Measurements from ENCODE around the gene KAT6B.

Gene KAT6B

GRCh38 chr10:75015442-75015841 lies 189.0 kb downstream of the KAT6B start:
- no peak for DNase-seq (ENCODE audit: low spot score)
- H3K9me3 ChIP-seq (replicated peaks in 1 of 2; ENCODE audit: control insufficient read depth in 2 of 2, insufficient read depth in 1 of 2, low read depth in 1 of 2, low read length in 2 of 2): no peaks in the 10 kb centered on the region
- no peaks in the 10 kb centered on the region for H3K79me1 ChIP-seq (ENCODE audit: low read depth, low read length)
- no peak overlapping the region for H3K14ac ChIP-seq (ENCODE audit: low read length)
- H2BK15ac ChIP-seq (ENCODE audit: low read length): no peak overlapping the region
- no peak overlapping the region for H2BK5ac ChIP-seq (ENCODE audit: low read length)
- H2BK12ac ChIP-seq (ENCODE audit: low read length): no peak overlapping the region
- WGBS, 2 donors (ENCODE audit: extremely low coverage in 2 of 2, insufficient read length in 2 of 2, insufficient replicate concordance in 1 of 2): no CpG with 5 or more reads among the region's 5 CpGs
- H3K27me3 ChIP-seq (ENCODE audit: control insufficient read depth in 3 of 3, insufficient read depth in 3 of 3, low read depth in 1 of 3, low read length in 3 of 3): no peaks in the 10 kb centered on the region
- no peak overlapping the region for H3K18ac ChIP-seq (ENCODE audit: low read length)
- no peak overlapping the region for H3K4me3 ChIP-seq (ENCODE audit: low read length in 2 of 2)
- no peak overlapping the region for H3K9ac ChIP-seq (ENCODE audit: low read depth, low read length, poor library complexity)
- H3K4me2 ChIP-seq (ENCODE audit: insufficient read depth, low read length, poor library complexity, severe bottlenecking): no peak overlapping the region
- H4K91ac ChIP-seq (ENCODE audit: low read depth, low read length, poor library complexity): no peak overlapping the region
- peaks cover 2 to 3% of the 10 kb centered on the region in 2 donors for H3K36me3 ChIP-seq (replicated peaks in 1 of 2; ENCODE audit: control insufficient read depth in 2 of 2, insufficient read depth in 2 of 2, low read length in 2 of 2)
- H4K8ac ChIP-seq (ENCODE audit: low read depth, low read length): no peak overlapping the region
- no peak overlapping the region for H3K4ac ChIP-seq (ENCODE audit: low read length)
- H3K4me1 ChIP-seq (ENCODE audit: control insufficient read depth in 2 of 2, insufficient read depth in 1 of 2, low read depth in 1 of 2, low read length in 2 of 2): peaks cover 3 to 16% of the 10 kb centered on the region in 2 donors
- H2BK120ac ChIP-seq (ENCODE audit: low read depth, low read length): no peak overlapping the region
- H2AFZ ChIP-seq (ENCODE audit: low read length): no peak overlapping the region
- H3K23ac ChIP-seq (ENCODE audit: low read depth, low read length, poor library complexity): no peak overlapping the region
- H3K27ac ChIP-seq (replicated peaks; ENCODE audit: low read length): no peak overlapping the region
- no peak overlapping the region for H2AK5ac ChIP-seq (ENCODE audit: low read depth, low read length)

GRCh38 chr10:75016325-75016724 lies 189.9 kb downstream of the KAT6B start:
- H3K9ac ChIP-seq (ENCODE audit: low read depth, low read length, poor library complexity): no peak overlapping the region
- H3K36me3 ChIP-seq (replicated peaks in 1 of 2; ENCODE audit: control insufficient read depth in 2 of 2, insufficient read depth in 2 of 2, low read length in 2 of 2): peaks cover 2 to 11% of the 10 kb centered on the region in 2 donors
- no peak overlapping the region for H4K8ac ChIP-seq (ENCODE audit: low read depth, low read length)
- H3K18ac ChIP-seq (ENCODE audit: low read length): no peak overlapping the region
- no peak overlapping the region for H2BK12ac ChIP-seq (ENCODE audit: low read length)
- no peak overlapping the region for H3K14ac ChIP-seq (ENCODE audit: low read length)
- no CpG with 5 or more reads among the region's 3 CpGs for WGBS, 2 donors (ENCODE audit: extremely low coverage in 2 of 2, insufficient read length in 2 of 2, insufficient replicate concordance in 1 of 2)
- DNase-seq (ENCODE audit: low spot score): no peak
- no peaks in the 10 kb centered on the region for H3K27me3 ChIP-seq (ENCODE audit: control insufficient read depth in 3 of 3, insufficient read depth in 3 of 3, low read depth in 1 of 3, low read length in 3 of 3)
- H3K23ac ChIP-seq (ENCODE audit: low read depth, low read length, poor library complexity): no peak overlapping the region
- H3K4me3 ChIP-seq (ENCODE audit: low read length in 2 of 2): no peak overlapping the region
- H2BK15ac ChIP-seq (ENCODE audit: low read length): no peak overlapping the region
- H2AK5ac ChIP-seq (ENCODE audit: low read depth, low read length): no peak overlapping the region
- H3K9me3 ChIP-seq (replicated peaks in 1 of 2; ENCODE audit: control insufficient read depth in 2 of 2, insufficient read depth in 1 of 2, low read depth in 1 of 2, low read length in 2 of 2): no peaks in the 10 kb centered on the region
- H2BK5ac ChIP-seq (ENCODE audit: low read length): no peak overlapping the region
- no peak overlapping the region for H3K27ac ChIP-seq (replicated peaks; ENCODE audit: low read length)
- no peaks in the 10 kb centered on the region for H3K79me1 ChIP-seq (ENCODE audit: low read depth, low read length)
- no peak overlapping the region for H3K4ac ChIP-seq (ENCODE audit: low read length)
- no peak overlapping the region for H3K4me2 ChIP-seq (ENCODE audit: insufficient read depth, low read length, poor library complexity, severe bottlenecking)
- H4K91ac ChIP-seq (ENCODE audit: low read depth, low read length, poor library complexity): no peak overlapping the region
- H2AFZ ChIP-seq (ENCODE audit: low read length): no peak overlapping the region
- no peak overlapping the region for H2BK120ac ChIP-seq (ENCODE audit: low read depth, low read length)
- H3K4me1 ChIP-seq (ENCODE audit: control insufficient read depth in 2 of 2, insufficient read depth in 1 of 2, low read depth in 1 of 2, low read length in 2 of 2): peaks cover 3 to 18% of the 10 kb centered on the region in 2 donors

- H3K79me1 ChIP-seq (ENCODE audit: low read depth, low read length): no peaks in the 10 kb centered on the region
- H3K4ac ChIP-seq (ENCODE audit: low read length): no peak overlapping the region
- H3K4me2 ChIP-seq (ENCODE audit: insufficient read depth, low read length, poor library complexity, severe bottlenecking): no peak overlapping the region
- H2AK5ac ChIP-seq (ENCODE audit: low read depth, low read length): peak overlapping the region; percentile 82
- H4K91ac ChIP-seq (ENCODE audit: low read depth, low read length, poor library complexity): no peak overlapping the region
- no peaks in the 10 kb centered on the region for H3K9me3 ChIP-seq (replicated peaks in 1 of 2; ENCODE audit: control insufficient read depth in 2 of 2, insufficient read depth in 1 of 2, low read depth in 1 of 2, low read length in 2 of 2)
- H2BK12ac ChIP-seq (ENCODE audit: low read length): no peak overlapping the region
- H3K9ac ChIP-seq (ENCODE audit: low read depth, low read length, poor library complexity): no peak overlapping the region
- H3K36me3 ChIP-seq (replicated peaks in 1 of 2; ENCODE audit: control insufficient read depth in 2 of 2, insufficient read depth in 2 of 2, low read length in 2 of 2): peaks cover 0 to 30% of the 10 kb centered on the region in 2 donors
- H3K14ac ChIP-seq (ENCODE audit: low read length): peak overlapping the region; percentile 66
- H3K4me3 ChIP-seq (ENCODE audit: low read length in 2 of 2): no peak overlapping the region
- H3K23ac ChIP-seq (ENCODE audit: low read depth, low read length, poor library complexity): no peak overlapping the region
- H2BK120ac ChIP-seq (ENCODE audit: low read depth, low read length): no peak overlapping the region
- peak overlapping the region; percentile 9 for H3K27ac ChIP-seq (replicated peaks; ENCODE audit: low read length)
- no peak overlapping the region for H4K8ac ChIP-seq (ENCODE audit: low read depth, low read length)
- no peaks in the 10 kb centered on the region for H3K27me3 ChIP-seq (ENCODE audit: control insufficient read depth in 3 of 3, insufficient read depth in 3 of 3, low read depth in 1 of 3, low read length in 3 of 3)
- H2BK15ac ChIP-seq (ENCODE audit: low read length): peak overlapping the region; percentile 76
- no peak overlapping the region for H2BK5ac ChIP-seq (ENCODE audit: low read length)
- H3K4me1 ChIP-seq (ENCODE audit: control insufficient read depth in 2 of 2, insufficient read depth in 1 of 2, low read depth in 1 of 2, low read length in 2 of 2): peaks cover 3 to 18% of the 10 kb centered on the region in 2 donors
- DNase-seq (ENCODE audit: low spot score): no peak
- no CpG with 5 or more reads among the region's 6 CpGs for WGBS, 2 donors (ENCODE audit: extremely low coverage in 2 of 2, insufficient read length in 2 of 2, insufficient replicate concordance in 1 of 2)
- H3K18ac ChIP-seq (ENCODE audit: low read length): peak overlapping the region; percentile 15
- no peak overlapping the region for H2AFZ ChIP-seq (ENCODE audit: low read length)
These were observed 191.9 kb downstream of the KAT6B start for GRCh38 chr10:75018251-75018650.

DNA sequence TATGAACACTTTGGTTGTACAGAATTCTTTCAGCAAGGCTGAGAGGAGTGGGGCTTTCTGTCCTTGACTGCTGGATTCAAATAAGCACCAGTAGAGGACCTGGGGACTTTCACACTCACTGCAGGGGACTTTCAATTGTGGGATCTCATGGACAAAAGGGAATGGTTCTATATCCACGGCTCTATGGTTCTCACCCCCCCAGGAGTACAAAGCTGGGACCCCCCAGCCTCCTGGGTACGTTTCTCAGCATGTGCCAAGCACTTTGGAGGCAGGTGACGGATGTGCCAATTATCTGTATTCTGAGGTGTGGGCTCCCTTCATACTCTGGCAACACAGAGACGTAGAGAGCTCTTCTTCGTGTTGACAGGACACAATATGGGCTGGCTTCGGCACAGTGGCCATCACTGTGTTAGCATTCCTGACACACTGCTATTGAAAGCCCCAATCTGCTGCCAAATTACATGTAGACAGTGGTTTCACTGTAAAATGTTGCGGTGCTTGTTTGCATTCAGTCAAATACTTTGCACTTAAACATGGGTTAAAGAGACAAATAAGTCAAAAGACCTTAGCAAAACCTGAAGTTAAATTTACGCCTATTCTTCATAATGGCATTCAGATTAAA lies 192.4 kb downstream of the KAT6B start:
- Histone ChIP-seq H3K9me3 (replicated peaks in 1 of 2; ENCODE audit: control insufficient read depth in 2 of 2, insufficient read depth in 1 of 2, low read depth in 1 of 2, low read length in 2 of 2) (no peaks in the 10 kb centered on the region), H4K8ac (ENCODE audit: low read depth, low read length) (no peak overlapping the region), H3K36me3 (replicated peaks in 1 of 2; ENCODE audit: control insufficient read depth in 2 of 2, insufficient read depth in 2 of 2, low read length in 2 of 2) (peaks cover 0 to 34% of the 10 kb centered on the region in 2 donors), H3K4me1 (ENCODE audit: control insufficient read depth in 2 of 2, insufficient read depth in 1 of 2, low read depth in 1 of 2, low read length in 2 of 2) (peaks cover 3 to 18% of the 10 kb centered on the region in 2 donors), H2BK120ac (ENCODE audit: low read depth, low read length) (no peak overlapping the region), H3K4me2 (ENCODE audit: insufficient read depth, low read length, poor library complexity, severe bottlenecking) (no peak overlapping the region), H2BK5ac (ENCODE audit: low read length) (no peak overlapping the region), H3K27ac (replicated peaks; ENCODE audit: low read length) (peak overlapping the region; percentile 9), H4K91ac (ENCODE audit: low read depth, low read length, poor library complexity) (no peak overlapping the region), H3K4ac (ENCODE audit: low read length) (no peak overlapping the region), H2BK15ac (ENCODE audit: low read length) (no peak overlapping the region), H3K14ac (ENCODE audit: low read length) (no peak overlapping the region), H3K79me1 (ENCODE audit: low read depth, low read length) (no peaks in the 10 kb centered on the region), H3K27me3 (ENCODE audit: control insufficient read depth in 3 of 3, insufficient read depth in 3 of 3, low read depth in 1 of 3, low read length in 3 of 3) (no peaks in the 10 kb centered on the region), H3K4me3 (ENCODE audit: low read length in 2 of 2) (no peak overlapping the region), H3K23ac (ENCODE audit: low read depth, low read length, poor library complexity) (no peak overlapping the region), H3K18ac (ENCODE audit: low read length) (no peak overlapping the region), H2AK5ac (ENCODE audit: low read depth, low read length) (peak overlapping the region; percentile 82), H2AFZ (ENCODE audit: low read length) (no peak overlapping the region), H3K9ac (ENCODE audit: low read depth, low read length, poor library complexity) (no peak overlapping the region), H2BK12ac (ENCODE audit: low read length) (no peak overlapping the region)
- no CpG with 5 or more reads among the region's 8 CpGs for WGBS, 2 donors (ENCODE audit: extremely low coverage in 2 of 2, insufficient read length in 2 of 2, insufficient replicate concordance in 1 of 2)
- DNase-seq (ENCODE audit: low spot score): no peak
